H1 (cell line): ENCODE measurements around the gene SESN1. TPM values are rescaled to one million over a fixed set of nuclear protein-coding genes. Genes with fewer than 3 reads are reported as not detected.

Experiments used
- CTCF ChIA-PET: fragments of 300-600 bp; sonication (Branson Sonifier 250); formaldehyde crosslinking; loops from one replicate; lab custom pipeline; 2021; ENCODE audit not compliant: partially characterized antibody; lab: Charles Lee
- POLR2A ChIA-PET: fragments of 300-600 bp; sonication (Branson Sonifier 250); formaldehyde crosslinking; loops from one replicate; lab custom pipeline; 2021; ENCODE audit warnings: inconsistent platforms; ENCODE audit not compliant: partially characterized antibody; lab: Charles Lee
- DNase-seq, 2 experiments: peaks; one replicate each; pipeline versions ENCODE4 v3.0.0 to v3.0.0-alpha.2; 2010 to 2022; ENCODE audit warnings: low spot score in 2 of 2, low read depth in 1 of 2, mixed read lengths in 1 of 2
- FAIRE-seq: peaks from 2 replicates; lab custom pipeline; 2011; peaks lifted over from hg19 to GRCh38; lab: Jason Lieb, UNC
- H2AFZ ChIP-seq: 2 replicates; pipeline ENCODE4 v1.8.1; 2012; ENCODE audit warnings: low read length, inconsistent platforms
- H2AK5ac ChIP-seq: 2 replicates; pipeline ENCODE4 v1.6.1; 2013; ENCODE audit warnings: low read depth, low read length
- H2BK120ac ChIP-seq: replicated peaks from 2 replicates; pipeline ENCODE3; 2013; ENCODE audit warnings: low read depth, low read length, inconsistent platforms
- H2BK12ac ChIP-seq: 2 replicates; pipeline ENCODE4 v1.6.1; 2013; ENCODE audit warnings: low read depth, low read length
- H2BK15ac ChIP-seq: 2 replicates; pipeline ENCODE4 v1.6.1; 2013; ENCODE audit warnings: low read length
- H2BK20ac ChIP-seq: 2 replicates; pipeline ENCODE4 v1.6.1; 2013; ENCODE audit warnings: low read length
- H2BK5ac ChIP-seq: 2 replicates; pipeline ENCODE4 v1.6.1; 2013; ENCODE audit warnings: low read depth, low read length
- H3K14ac ChIP-seq: 2 replicates; pipeline ENCODE4 v1.6.1; 2013; ENCODE audit warnings: inconsistent platforms; ENCODE audit not compliant: insufficient read length
- H3K18ac ChIP-seq: 2 replicates; pipeline ENCODE4 v1.6.1; 2013; ENCODE audit warnings: low read length; ENCODE audit errors: extremely low read depth
- H3K23ac ChIP-seq: 2 replicates; pipeline ENCODE4 v1.6.1; 2013; ENCODE audit warnings: inconsistent platforms; ENCODE audit not compliant: insufficient read length
- H3K23me2 ChIP-seq: 2 replicates; pipeline ENCODE4 v1.6.1; 2013; ENCODE audit warnings: low read depth, low read length
- H3K27ac ChIP-seq: 2 replicates; pipeline ENCODE4 v1.6.1; 2011; ENCODE audit warnings: low read depth, low read length, inconsistent platforms
- H3K27me3 ChIP-seq, 4 experiments: replicated peaks in 1 of 4; 1 replicate in 1 of 4; 2 replicates in 3 of 4; pipeline versions ENCODE4 v1.6.1 to v1.8.1; 2011 to 2013; ENCODE audit warnings: low read length in 3 of 4, mild to moderate bottlenecking in 3 of 4, inconsistent platforms in 2 of 4, mixed read lengths in 2 of 4, moderate library complexity in 1 of 4; ENCODE audit not compliant: control insufficient read depth in 3 of 4, insufficient read depth in 3 of 4; ENCODE audit errors: extremely low read depth in 1 of 4
- H3K36me3 ChIP-seq, 4 experiments: 2 replicates each; pipeline versions ENCODE4 v1.6.1 to v1.8.1; 2011 to 2013; ENCODE audit warnings: mild to moderate bottlenecking in 4 of 4, low read length in 3 of 4, moderate library complexity in 2 of 4, control low read depth in 1 of 4, inconsistent platforms in 1 of 4; ENCODE audit not compliant: insufficient read depth in 4 of 4, control insufficient read depth in 2 of 4
- H3K4ac ChIP-seq: replicated peaks from 2 replicates; pipeline ENCODE3; 2013; ENCODE audit warnings: low read length, low read depth, mixed read lengths, inconsistent platforms; ENCODE audit not compliant: insufficient read length
- H3K4me1 ChIP-seq, 4 experiments: replicated peaks in 1 of 4; 1 replicate in 1 of 4; 2 replicates in 3 of 4; pipeline versions ENCODE4 v1.6.1 to v1.8.1; 2011 to 2013; ENCODE audit warnings: low read length in 3 of 4, inconsistent platforms in 2 of 4, mixed read lengths in 1 of 4; ENCODE audit not compliant: insufficient read depth in 4 of 4, control insufficient read depth in 3 of 4
- H3K4me2 ChIP-seq, 2 experiments: 2 replicates each; pipeline versions ENCODE4 v1.6.1 to v1.8.1; 2011 to 2013; ENCODE audit warnings: low read depth in 2 of 2, low read length in 2 of 2, control low read depth in 1 of 2, inconsistent platforms in 1 of 2, mild to moderate bottlenecking in 1 of 2; ENCODE audit not compliant: insufficient read depth in 1 of 2
- H3K4me3 ChIP-seq, 4 experiments: fragments of 200-600, 300-600 bp in 1 of 4; sonication (generic), shearing (Covaris generic), sonication (Bioruptor Twin) in 1 of 4; 2 replicates each; pipeline versions ENCODE4 v1.5.1 to v1.8.1; 2011 to 2016; ENCODE audit warnings: low read length in 4 of 4, low read depth in 3 of 4, control low read depth in 2 of 4, inconsistent platforms in 2 of 4, mild to moderate bottlenecking in 2 of 4, mixed read lengths in 1 of 4, moderate library complexity in 1 of 4; ENCODE audit not compliant: insufficient read depth in 2 of 4; ENCODE audit errors: extremely low read depth in 1 of 4
- H3K56ac ChIP-seq: replicated peaks from 2 replicates; pipeline ENCODE3; 2013; ENCODE audit warnings: low read depth, mild to moderate bottlenecking, mixed read lengths, low read length, inconsistent platforms; ENCODE audit not compliant: insufficient read length
- H3K79me1 ChIP-seq: 2 replicates; pipeline ENCODE4 v1.6.1; 2013; ENCODE audit warnings: low read depth, low read length, control low read depth
- H3K79me2 ChIP-seq, 2 experiments: 2 replicates each; pipeline versions ENCODE4 v1.6.1 to v1.8.1; 2012 to 2013; ENCODE audit warnings: low read length in 2 of 2, mild to moderate bottlenecking in 2 of 2, inconsistent platforms in 1 of 2; ENCODE audit not compliant: insufficient read depth in 2 of 2, control insufficient read depth in 1 of 2
- H3K9ac ChIP-seq, 4 experiments: replicated peaks in 1 of 4; 1 replicate in 1 of 4; 2 replicates in 3 of 4; pipeline versions ENCODE4 v1.6.1 to v1.8.1; 2011 to 2013; ENCODE audit warnings: low read depth in 3 of 4, low read length in 3 of 4, control low read depth in 2 of 4, mild to moderate bottlenecking in 2 of 4, moderate library complexity in 2 of 4, inconsistent platforms in 1 of 4; ENCODE audit errors: extremely low read depth in 1 of 4
- H3K9me3 ChIP-seq, 2 experiments: 2 replicates each; pipeline versions ENCODE4 v1.6.1 to v1.8.1; 2012 to 2013; ENCODE audit warnings: mild to moderate bottlenecking in 2 of 2, moderate library complexity in 2 of 2, control low read depth in 1 of 2, inconsistent platforms in 1 of 2, low read depth in 1 of 2, low read length in 1 of 2, mixed read lengths in 1 of 2; ENCODE audit not compliant: insufficient read depth in 2 of 2
- H4K20me1 ChIP-seq, 2 experiments: replicated peaks in 1 of 2; 2 replicates each; pipeline versions ENCODE3 to v1.8.1; 2011 to 2013; ENCODE audit warnings: inconsistent platforms in 2 of 2, low read length in 2 of 2, mild to moderate bottlenecking in 1 of 2; ENCODE audit not compliant: insufficient read depth in 2 of 2, control insufficient read depth in 1 of 2
- H4K5ac ChIP-seq: 2 replicates; pipeline ENCODE4 v1.6.1; 2013; ENCODE audit warnings: low read length, low read depth, mixed read lengths, inconsistent platforms; ENCODE audit not compliant: insufficient read length
- H4K8ac ChIP-seq: 2 replicates; pipeline ENCODE4 v1.8.0; 2013; ENCODE audit warnings: mild to moderate bottlenecking, moderate library complexity, low read length, inconsistent platforms; ENCODE audit not compliant: insufficient read depth; ENCODE audit errors: extremely low read depth
- H4K91ac ChIP-seq: replicated peaks from 2 replicates; pipeline ENCODE3; 2013; ENCODE audit warnings: low read length, mixed read lengths, inconsistent platforms; ENCODE audit not compliant: insufficient read length
- ASH2L ChIP-seq: fragments of 200-600, 300-600 bp; sonication (generic); IDR thresholded peaks from one replicate; pipeline ENCODE4 v1.7.1; 2017; ENCODE audit warnings: low read length
- WGBS, 2 experiments: shearing (Covaris generic) in 1 of 2; methylation state at CpG; one replicate each; pipeline versions ENCODE4 v1.1.6 to v1.1.7; 2013 to 2015; ENCODE audit warnings: low lambda C conversion rate in 2 of 2, mixed read lengths in 2 of 2, inconsistent platforms in 1 of 2, low coverage in 1 of 2, missing lambda C conversion rate in 1 of 2; ENCODE audit not compliant: insufficient replicate concordance in 2 of 2, insufficient coverage in 1 of 2, insufficient read length in 1 of 2; ENCODE audit errors: extremely low coverage in 1 of 2, missing lambda C conversion rate in 1 of 2; 5-methylcytosine and 5-hydroxymethylcytosine counted together
- polyA plus RNA-seq, 7 experiments: library from polyadenylated mRNA; depleted of rRNA in 3 of 7; stranded (reverse) in 5 of 7; unstranded in 2 of 7; fragments of >200 nt in 5 of 7; fragments of 200-250 nt in 2 of 7; gene quantifications; 1 replicate in 5 of 7; 2 replicates in 1 of 7; 4 replicates in 1 of 7; pipeline versions ENCODE4 v1.2.1 to v1.2.3, GENCODE V29; 2011 to 2013; ENCODE audit warnings: missing spikeins in 2 of 7, mixed read lengths in 2 of 7
- total RNA-seq: library from RNA; stranded (reverse); fragmentation: NEBNext Ultra II Directional; extraction: Animal tissue kit (Norgen Biotek cat#: 25700); gene quantifications from 2 replicates; pipeline ENCODE4 v1.2.1, GENCODE V29; 2021

The SESN1 gene
- total and polyA plus RNA-seq, 2 of the 8 experiments (the other 6 are each of a cell fraction or from before 2014, with no cell fraction given): 12.8 to 15.6 TPM

GRCh38 chr6:108988296-108988695 lies 106.3 kb downstream of the SESN1 start:
- H2BK20ac ChIP-seq: no peak overlapping the region
- no peak overlapping the region for H2BK5ac ChIP-seq
- H4K20me1 ChIP-seq: no peaks in the 10 kb centered on the region
- no peak for DNase-seq
- ChIA-PET CTCF (interaction anchor here (0.7 to 1.4 kb wide), 2 partner anchors 29 to 141 kb away, joined by 3 read pairs; no protein-coding TSS in a partner anchor), POLR2A (interaction anchor here (1.5 kb wide), 1 partner anchor 19 kb away, joined by 3 read pairs; no protein-coding TSS in a partner anchor)
- FAIRE-seq: no peak
- H4K5ac ChIP-seq: no peak overlapping the region
- H4K8ac ChIP-seq: no peak overlapping the region
- no peaks in the 10 kb centered on the region for H3K4me1 ChIP-seq
- no peak overlapping the region for H3K56ac ChIP-seq
- H3K79me2 ChIP-seq: no peaks in the 10 kb centered on the region
- no peak overlapping the region for H3K4ac ChIP-seq
- no peak overlapping the region for H3K18ac ChIP-seq
- H2AK5ac ChIP-seq: no peak overlapping the region
- 91% methylated on average over 3 of the region's 3 CpGs; no CpG with 5 or more reads in 1 of the 2 experiments for WGBS, 2 experiments
- H3K27ac ChIP-seq: no peak overlapping the region
- H2BK15ac ChIP-seq: no peak overlapping the region
- H3K4me2 ChIP-seq: no peak overlapping the region
- H2BK120ac ChIP-seq: no peak overlapping the region
- 0 out of 2 replicates have a peak, but pooled peaks cover 2% of the 10 kb centered on the region for H3K23me2 ChIP-seq
- H4K91ac ChIP-seq: no peak overlapping the region
- H3K9me3 ChIP-seq: no peaks in the 10 kb centered on the region
- H3K36me3 ChIP-seq: peaks cover 0 to 38% (median 14%) of the 10 kb centered on the region in 4 experiments; a peak in 5 of 8 replicates
- TF ChIP-seq ASH2L: no peak
- no peaks in the 10 kb centered on the region for H3K79me1 ChIP-seq
- H3K9ac ChIP-seq: no peak overlapping the region
- H3K27me3 ChIP-seq: no peaks in the 10 kb centered on the region
- H3K23ac ChIP-seq: no peak overlapping the region
- no peak overlapping the region for H3K14ac ChIP-seq
- no peak overlapping the region for H2AFZ ChIP-seq
- H2BK12ac ChIP-seq: no peak overlapping the region
- H3K4me3 ChIP-seq: no peak overlapping the region
